Heart left ventricle (tissue), 13 donors: Measurements from ENCODE around the gene SYT12.

Experiments used
- CTCF ChIP-seq, 12 donors: fragments of 200-600 bp; sonication (generic) in 4 of 12; IDR thresholded peaks; one replicate each; pipeline versions ENCODE4 v1.5.0 to v1.8.0; 2018 to 2022; ENCODE audit warnings: antibody characterized with exemption in 12 of 12, mild to moderate bottlenecking in 5 of 12
- POLR2A ChIP-seq, 2 donors: fragments of 450-650 bp; IDR thresholded peaks; one replicate each; pipeline ENCODE4 v1.6.1; 2017; ENCODE audit warnings: antibody characterized with exemption in 2 of 2, mild to moderate bottlenecking in 2 of 2, moderate library complexity in 2 of 2
- donor health status: ischemic (EF 13 %, LVEDD 7.1; RV severe dilation, severe dysfunction).
- donor health status: DM: no; HTN: yes; CAD: no.
- donor health status: DM: no; HTN: no; CAD: no.
- donor health status: ischemic (EF 25% LVEDD 6.9; RV normal size, moderate dysfunction).
- donor health status: ischemic (EF 25% LVEDD 5.7; RV mildly dilated, moderate dysfunction).
- donor health status: ischemic (EF 35%, LVEDD 5.7; RV mildly dilated, moderate dysfunction).
- donor health status: nonischemic (EF 11% LVEDD 7.7; RV severe dilation, severe dysfunction).
- donor health status: DM: yes; HTN: yes; CAD: no.
- donor health status: PGD.
- donor health status: ischemic (EF 29% LVEDD 5.4; RV normal size, mild dysfunction).
- donor health status: nonischemic (EF 23%, LVEDD 6.1; RV moderate dilation, normal function).

GRCh38 chr11:67041602-67042001 is 18.7 kb downstream of the SYT12 start:
- TF ChIP-seq CTCF (IDR thresholded peaks at IDR 0.05) (no peak), POLR2A (IDR thresholded peaks at IDR 0.05) (no peak)
